Neural cell (in vitro differentiated cells): ENCODE measurements around the gene TBCK. TPM values are rescaled to one million over a fixed set of nuclear protein-coding genes. Genes with fewer than 3 reads are reported as not detected.

Experiments used
- H2AFZ ChIP-seq: fragments of 200-600, 300-800 bp; sonication (generic), shearing (Covaris generic); 2 replicates; pipeline ENCODE4 v1.6.0; 2014; ENCODE audit warnings: low read depth, mild to moderate bottlenecking, antibody characterized with exemption, low read length, moderate library complexity
- H3F3A ChIP-seq: fragments of 200-600 bp; shearing (Covaris generic); 2 replicates; pipeline ENCODE4 v1.6.1; 2016; ENCODE audit warnings: mild to moderate bottlenecking, moderate library complexity, mixed read lengths, antibody characterized with exemption, low read length; ENCODE audit not compliant: insufficient read depth, poor library complexity, severe bottlenecking
- H3K27ac ChIP-seq: fragments of 200-600, 300-800 bp; sonication (generic), shearing (Covaris generic); 2 replicates; pipeline ENCODE4 v1.5.1; 2014; ENCODE audit warnings: mild to moderate bottlenecking, low read length, moderate library complexity
- H3K27me3 ChIP-seq: fragments of 300-800, 200-600 bp; sonication (generic), shearing (Covaris generic); 2 replicates; pipeline ENCODE4 v1.6.0; 2014; ENCODE audit warnings: mild to moderate bottlenecking, low read depth, low read length, moderate library complexity; ENCODE audit not compliant: insufficient read depth
- H3K36me3 ChIP-seq: fragments of 300-800, 200-600 bp; sonication (generic), shearing (Covaris generic); 2 replicates; pipeline ENCODE4 v1.5.1; 2014; ENCODE audit warnings: mild to moderate bottlenecking, antibody characterized with exemption, low read length, moderate library complexity; ENCODE audit not compliant: insufficient read depth
- H3K4me2 ChIP-seq: fragments of 300-800, 200-600 bp; sonication (generic), shearing (Covaris generic); 2 replicates; pipeline ENCODE4 v1.6.0; 2014; ENCODE audit warnings: mild to moderate bottlenecking, low read length
- H3K4me3 ChIP-seq: fragments of 300-800, 200-600 bp; sonication (generic), shearing (Covaris generic); 2 replicates; pipeline ENCODE4 v1.5.1; 2014; ENCODE audit warnings: mild to moderate bottlenecking, low read length, moderate library complexity
- H3K79me2 ChIP-seq: fragments of 200-600 bp; shearing (Covaris generic); replicated peaks from 2 replicates; pipeline ENCODE4 v1.6.0; 2014; ENCODE audit warnings: mild to moderate bottlenecking, low read length, moderate library complexity; ENCODE audit not compliant: insufficient read depth
- H3K9ac ChIP-seq: fragments of 300-800, 200-600 bp; sonication (generic), shearing (Covaris generic); 2 replicates; pipeline ENCODE4 v1.6.1; 2016; ENCODE audit warnings: mild to moderate bottlenecking, low read length, mixed read lengths
- H3K9me2 ChIP-seq: fragments of 200-600 bp; shearing (Covaris generic); 2 replicates; pipeline ENCODE4 v1.6.1; 2016; ENCODE audit warnings: mild to moderate bottlenecking, low read length, mixed read lengths; ENCODE audit not compliant: insufficient read depth
- H3K9me3 ChIP-seq: fragments of 200-600, 300-800 bp; sonication (generic), shearing (Covaris generic); 2 replicates; pipeline ENCODE4 v1.6.1; 2016; ENCODE audit warnings: mild to moderate bottlenecking, mixed run types, low read length, moderate library complexity, mixed read lengths
- H4K20me1 ChIP-seq: fragments of 200-600 bp; shearing (Covaris generic); 2 replicates; pipeline ENCODE4 v1.6.1; 2016; ENCODE audit warnings: mild to moderate bottlenecking, mixed run types; ENCODE audit not compliant: insufficient read depth
- CTCF ChIP-seq: fragments of 450-650 bp; IDR thresholded peaks from 2 replicates; pipeline ENCODE4 v1.5.1; 2014; ENCODE audit warnings: antibody characterized with exemption, mild to moderate bottlenecking, moderate library complexity; ENCODE audit not compliant: poor library complexity, severe bottlenecking
- EP300 ChIP-seq: fragments of 450-650 bp; conservative IDR thresholded peaks from 2 replicates; pipeline ENCODE4 v1.6.1; 2014; ENCODE audit warnings: antibody characterized with exemption, mild to moderate bottlenecking, moderate library complexity; ENCODE audit not compliant: poor library complexity, severe bottlenecking
- EZH2 ChIP-seq: fragments of 200-600, 300-800 bp; shearing (Covaris generic), sonication (generic); IDR thresholded peaks from 2 replicates; pipeline ENCODE4 v1.6.1; 2014; ENCODE audit warnings: antibody characterized with exemption, low read length, borderline replicate concordance, mild to moderate bottlenecking; ENCODE audit not compliant: insufficient read depth, poor library complexity, severe bottlenecking
- MXI1 ChIP-seq: fragments of 450-650 bp; conservative IDR thresholded peaks from 2 replicates; pipeline ENCODE4 v1.6.1; 2014; ENCODE audit warnings: antibody characterized with exemption, mild to moderate bottlenecking; ENCODE audit not compliant: poor library complexity, severe bottlenecking
- POLR2AphosphoS5 ChIP-seq: IDR thresholded peaks from 2 replicates; pipeline ENCODE4 v1.6.1; 2012
- RAD21 ChIP-seq: fragments of 450-650 bp; conservative IDR thresholded peaks from 2 replicates; pipeline ENCODE4 v1.6.1; 2014; ENCODE audit warnings: antibody characterized with exemption, mild to moderate bottlenecking, moderate library complexity
- REST ChIP-seq: IDR thresholded peaks from 2 replicates; pipeline ENCODE4 v1.6.1; 2012; ENCODE audit warnings: borderline replicate concordance
- SMC3 ChIP-seq: fragments of 450-650 bp; conservative IDR thresholded peaks from 2 replicates; pipeline ENCODE4 v1.6.1; 2014; ENCODE audit warnings: antibody characterized with exemption, mild to moderate bottlenecking, moderate library complexity; ENCODE audit not compliant: poor library complexity
- TAF1 ChIP-seq: IDR thresholded peaks from 2 replicates; pipeline ENCODE4 v1.6.1; 2012; ENCODE audit warnings: low read depth
- polyA plus RNA-seq: library from polyadenylated mRNA; depleted of rRNA; stranded (reverse); fragments of >200 nt; gene quantifications from 2 replicates; pipeline ENCODE4 v1.2.3, GENCODE V29; 2014

Gene TBCK
- polyA plus RNA-seq, 1 donor from 2014 or later, result 55.0 TPM

- H3K79me2 ChIP-seq, result no peaks in the 10 kb centered on the region
- no peaks in the 10 kb centered on the region for H3K27me3 ChIP-seq
- H3K4me2 ChIP-seq, result no peak overlapping the region
- no peak overlapping the region for H3K4me3 ChIP-seq
- no peak for TF ChIP-seq EP300
- TF ChIP-seq REST, result no peak
- no peak for TF ChIP-seq MXI1
- no peak for TF ChIP-seq TAF1
- no peak for TF ChIP-seq EZH2
- no peak for TF ChIP-seq RAD21
- no peak for TF ChIP-seq CTCF
- no peak for TF ChIP-seq POLR2AphosphoS5
- no peak for TF ChIP-seq SMC3
- H3K27ac ChIP-seq, result no peak overlapping the region
- no peaks in the 10 kb centered on the region for H3K9me3 ChIP-seq
- H2AFZ ChIP-seq, result no peak overlapping the region
- H4K20me1 ChIP-seq, result no peaks in the 10 kb centered on the region
- no peaks in the 10 kb centered on the region for H3K9me2 ChIP-seq
- H3K9ac ChIP-seq, result no peak overlapping the region
- H3F3A ChIP-seq, result no peaks in the 10 kb centered on the region
- no peaks in the 10 kb centered on the region for H3K36me3 ChIP-seq
Measured at GRCh38 chr4:106049490-106049889, 266.5 kb downstream of the TBCK start.

- Histone ChIP-seq H3K79me2 (no peaks in the 10 kb centered on the region), H3F3A (no peaks in the 10 kb centered on the region), H3K9me2 (no peaks in the 10 kb centered on the region), H3K9me3 (no peaks in the 10 kb centered on the region), H3K9ac (no peak overlapping the region), H3K27ac (no peak overlapping the region), H4K20me1 (no peaks in the 10 kb centered on the region), H2AFZ (no peak overlapping the region), H3K4me3 (no peak overlapping the region), H3K36me3 (no peaks in the 10 kb centered on the region), H3K27me3 (no peaks in the 10 kb centered on the region), H3K4me2 (no peak overlapping the region)
- TF ChIP-seq MXI1, result no peak
- no peak for TF ChIP-seq EZH2
- no peak for TF ChIP-seq REST
- TF ChIP-seq CTCF, result no peak
- TF ChIP-seq RAD21, result no peak
- TF ChIP-seq EP300, result no peak
Measured at GRCh38 chr4:106048250-106048971, 267.6 kb downstream of the TBCK start.
